GM21447 (cell line): ENCODE data around the gene BPIFA2.
"Not testable (repeated sequence)": the region's sequence is repeated elsewhere in the genome, so short reads cannot be mapped to it uniquely, and the experiment has no call there.

Source experiments
- ATAC-seq: cut with Tn5 transposase; IDR thresholded peaks from one replicate; pipeline ENCODE4 v1.9.1; 2021; ENCODE audit not compliant: unreplicated experiment

Gene BPIFA2, protein sequence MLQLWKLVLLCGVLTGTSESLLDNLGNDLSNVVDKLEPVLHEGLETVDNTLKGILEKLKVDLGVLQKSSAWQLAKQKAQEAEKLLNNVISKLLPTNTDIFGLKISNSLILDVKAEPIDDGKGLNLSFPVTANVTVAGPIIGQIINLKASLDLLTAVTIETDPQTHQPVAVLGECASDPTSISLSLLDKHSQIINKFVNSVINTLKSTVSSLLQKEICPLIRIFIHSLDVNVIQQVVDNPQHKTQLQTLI

DNA sequence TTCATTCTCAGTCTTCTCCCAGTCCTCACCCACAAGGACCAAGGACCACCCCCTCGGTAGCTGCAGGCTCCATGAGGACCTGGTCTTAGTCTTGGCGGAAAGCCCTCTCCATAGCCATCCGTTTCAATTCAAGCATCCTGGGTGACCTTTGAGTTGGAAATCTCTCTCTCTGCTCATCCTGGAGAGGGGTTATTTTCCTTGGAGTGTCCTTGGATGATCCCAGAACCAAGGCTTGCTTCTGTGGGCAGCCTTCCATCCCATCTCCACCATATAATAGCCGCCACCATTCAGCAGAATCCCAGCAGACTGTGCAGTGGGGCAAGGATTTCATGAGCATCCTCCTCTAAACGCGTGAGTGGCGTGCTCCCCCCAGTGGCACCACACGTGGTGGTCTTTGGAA lies at the start of gene BPIFA2:
Gene BPIFA2, plus strand, starts transcription at position 301 of the 400 bp plus-strand sequence. CDS start 987 bp downstream, outside the sequence.
- no peak for ATAC-seq

GRCh38 chr20:33119725-33120720 lies 47.9 kb upstream of the BPIFA2 start:
- ATAC-seq, result no peak

DNA sequence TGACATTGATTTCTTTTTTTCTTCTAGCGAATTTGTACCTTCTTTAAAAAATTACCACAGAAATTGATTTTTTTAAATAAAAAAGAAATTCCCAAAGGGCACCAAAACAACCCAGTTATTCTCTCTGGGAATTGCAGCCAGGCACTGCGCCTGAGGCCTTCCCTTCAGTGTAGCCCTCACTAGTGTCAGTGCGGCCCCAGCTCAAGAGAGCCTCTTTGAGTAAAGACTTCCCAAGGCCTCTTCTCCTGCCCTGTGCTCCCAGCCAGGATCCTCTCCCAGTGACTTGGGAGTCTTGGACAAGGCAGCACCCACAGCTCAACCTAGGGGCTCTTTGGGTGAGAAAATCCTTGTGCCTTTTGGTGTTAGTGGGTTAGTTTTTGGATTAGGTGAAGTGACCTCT lies 47.0 kb upstream of the BPIFA2 start:
- no peak for ATAC-seq

- ATAC-seq, result not testable (repeated sequence)
Observed at GRCh38 chr20:33122297-33122696, 45.7 kb upstream of the BPIFA2 start.

DNA sequence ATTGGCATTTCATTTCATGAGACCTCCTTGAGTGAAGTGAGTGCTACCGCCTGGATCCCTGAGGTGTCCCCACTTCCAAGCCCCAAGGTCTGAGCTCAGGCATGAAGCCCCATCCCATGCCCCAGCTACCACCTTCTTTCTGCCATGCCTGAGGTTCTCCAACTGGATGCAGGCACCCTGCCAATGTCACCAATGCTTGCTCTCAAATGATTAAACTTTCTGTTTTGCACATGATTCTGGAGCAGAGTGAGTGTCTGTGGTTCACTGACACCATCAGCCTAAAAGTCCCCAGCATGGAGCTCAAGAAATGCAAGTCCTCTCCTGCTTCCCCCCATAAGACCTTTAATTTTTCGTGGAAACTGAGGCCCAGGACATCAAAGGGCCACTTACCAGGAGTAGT lies 43.7 kb upstream of the BPIFA2 start:
- no peak for ATAC-seq

DNA sequence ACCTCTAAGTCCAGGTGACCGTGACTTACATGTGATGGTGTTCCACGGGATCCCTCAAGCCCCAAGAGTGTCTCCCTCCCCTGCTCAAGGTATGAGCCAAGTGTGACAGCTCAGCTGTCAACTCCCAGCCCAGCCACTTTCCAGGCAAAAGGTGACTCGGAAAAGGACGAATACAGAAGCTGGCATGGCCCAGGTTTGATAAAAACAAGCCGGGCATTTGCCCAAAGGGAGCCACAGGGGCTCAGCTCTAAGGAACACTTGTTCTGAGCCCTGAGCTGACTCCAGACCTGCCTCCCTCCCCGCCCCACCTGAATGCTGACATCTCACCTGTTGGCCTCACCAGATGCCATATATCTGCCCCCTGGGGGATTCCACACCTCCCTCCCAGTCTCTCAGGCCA lies 43.0 kb upstream of the BPIFA2 start:
- no peak for ATAC-seq

DNA sequence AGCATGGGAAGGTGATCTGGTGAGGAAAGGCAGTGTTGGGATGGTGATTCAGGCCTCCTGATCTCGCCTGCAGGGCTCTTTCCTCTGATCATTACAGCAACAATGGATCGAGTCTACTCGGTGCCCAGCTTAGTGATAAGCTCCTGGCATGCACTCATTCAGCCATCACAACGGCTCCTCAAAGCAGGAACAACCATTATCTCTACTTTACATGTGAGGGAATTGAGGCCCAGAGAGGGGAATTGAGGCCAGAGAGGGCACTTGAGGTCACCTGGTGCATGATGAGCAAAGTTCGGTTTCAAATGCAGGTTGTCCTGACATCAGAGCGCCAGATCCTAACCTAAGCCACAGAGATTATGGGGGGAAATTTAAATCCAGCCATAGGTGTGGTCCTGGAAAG lies 42.0 kb upstream of the BPIFA2 start:
- ATAC-seq, result no peak

- ATAC-seq, result no peak
Observed at GRCh38 chr20:33127422-33128097, 40.4 kb upstream of the BPIFA2 start.

GRCh38 chr20:33130568-33131061 lies 37.3 kb upstream of the BPIFA2 start:
- no peak for ATAC-seq

- ATAC-seq, result no peak
Observed at GRCh38 chr20:33131949-33132473, 35.9 kb upstream of the BPIFA2 start.

DNA sequence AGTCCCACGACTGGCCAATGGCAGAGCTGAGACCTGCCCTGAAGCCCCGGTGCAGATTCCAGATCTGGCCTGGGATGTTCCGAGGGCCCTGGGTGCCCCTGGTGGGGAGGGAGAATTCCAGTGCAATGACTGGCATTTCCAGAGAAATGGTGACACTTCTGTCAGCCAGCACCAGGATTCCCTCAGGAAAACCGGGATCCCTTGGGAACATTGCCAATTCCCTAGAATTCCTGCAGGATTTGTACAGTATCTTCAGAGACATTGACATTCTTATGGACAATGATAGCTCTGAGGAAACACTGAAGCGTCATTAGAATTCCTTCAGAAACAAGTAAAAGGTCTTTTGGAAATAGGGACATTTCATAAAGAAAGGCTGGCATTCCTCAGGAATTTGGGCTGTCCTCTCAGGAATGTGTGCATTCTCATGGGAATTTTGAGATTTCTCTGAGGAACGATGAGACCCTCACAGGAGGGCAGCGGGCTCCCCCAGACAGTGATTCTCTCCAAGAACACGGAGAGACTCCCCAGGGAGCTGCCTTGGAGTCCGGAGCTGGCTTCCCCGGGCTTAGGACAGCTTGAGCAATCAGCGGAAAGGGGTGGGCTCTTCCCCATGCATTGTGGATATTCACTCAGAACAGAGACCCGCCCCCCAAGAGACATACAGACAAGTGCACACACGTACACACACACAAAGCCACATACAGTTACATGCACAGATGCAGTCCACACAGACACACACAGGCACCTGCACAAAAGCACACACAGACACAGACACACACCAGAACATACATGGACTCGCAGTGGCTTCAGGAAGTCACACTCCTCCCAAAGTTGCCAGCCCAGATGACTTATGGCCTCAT lies 35.2 kb upstream of the BPIFA2 start:
- ATAC-seq, result no peak

DNA sequence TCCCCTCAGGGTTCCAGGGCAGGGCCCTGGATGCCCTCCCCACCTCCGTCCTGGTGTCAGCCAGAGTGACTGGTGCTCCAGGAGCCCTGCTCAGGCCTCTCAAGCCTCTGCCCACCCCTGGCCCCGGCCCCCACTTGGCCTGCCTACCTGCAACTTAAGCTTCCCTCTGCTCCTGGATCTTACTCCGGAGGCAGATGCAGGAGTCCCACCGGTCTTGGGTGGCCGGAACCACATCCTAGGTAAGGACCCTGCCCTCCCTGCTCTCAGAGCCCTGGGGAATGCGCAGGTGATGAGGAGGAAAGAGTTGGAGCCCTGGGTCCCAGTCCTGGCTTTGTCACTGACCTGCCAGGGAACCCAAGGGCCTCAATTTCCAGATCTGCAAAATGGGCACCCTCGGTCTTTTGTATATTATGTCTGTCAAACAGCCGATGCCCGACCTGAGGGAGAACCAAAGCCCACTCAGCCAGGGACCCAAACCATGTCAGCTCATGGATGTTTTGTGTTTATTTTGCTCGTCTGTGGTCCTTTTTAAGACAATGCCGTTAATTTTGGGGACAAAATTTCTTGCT lies 34.5 kb upstream of the BPIFA2 start:
- no peak for ATAC-seq

DNA sequence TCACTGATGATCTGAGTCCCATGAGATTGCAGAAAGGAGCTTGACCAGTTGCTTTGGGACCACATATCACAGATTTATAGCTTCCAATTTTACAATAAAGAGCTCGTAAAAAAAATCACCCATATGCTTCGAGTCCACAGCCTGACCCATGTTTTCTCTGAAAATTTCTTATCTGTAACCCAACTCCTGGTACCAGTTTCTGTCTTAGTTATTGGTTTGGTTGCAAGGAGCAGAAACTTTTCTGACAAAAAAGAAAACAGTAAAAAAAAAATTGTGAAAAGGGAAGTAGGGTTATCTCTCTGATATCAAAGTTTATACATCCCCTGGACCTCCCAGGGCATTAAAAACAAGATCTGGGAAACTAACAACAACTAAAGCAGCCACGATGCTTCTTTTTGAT lies 30.8 kb upstream of the BPIFA2 start:
- no peak for ATAC-seq

GRCh38 chr20:33139467-33139866 lies 28.5 kb upstream of the BPIFA2 start:
- no peak for ATAC-seq

GRCh38 chr20:33145521-33145920 lies 22.4 kb upstream of the BPIFA2 start:
- ATAC-seq, result no peak

DNA sequence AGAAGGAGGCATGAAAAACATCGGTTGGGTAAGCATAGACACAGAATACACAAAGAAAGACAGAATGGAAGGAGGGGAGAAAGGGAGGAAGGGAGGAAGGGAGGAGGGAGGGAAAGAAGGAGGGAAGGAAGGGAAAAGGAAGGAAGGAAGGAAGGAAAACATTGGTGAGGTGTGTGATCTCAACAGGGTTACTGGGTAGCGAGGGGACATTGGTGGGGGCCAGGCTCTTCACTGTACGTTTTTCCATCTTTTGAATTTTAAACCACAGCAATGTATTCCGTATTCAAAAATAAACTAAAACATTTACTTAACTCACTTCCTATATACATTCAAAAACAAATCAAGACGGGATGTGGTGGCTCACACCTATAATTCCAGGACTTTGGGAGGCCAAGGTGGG lies 20.7 kb upstream of the BPIFA2 start:
- ATAC-seq, result no peak

DNA sequence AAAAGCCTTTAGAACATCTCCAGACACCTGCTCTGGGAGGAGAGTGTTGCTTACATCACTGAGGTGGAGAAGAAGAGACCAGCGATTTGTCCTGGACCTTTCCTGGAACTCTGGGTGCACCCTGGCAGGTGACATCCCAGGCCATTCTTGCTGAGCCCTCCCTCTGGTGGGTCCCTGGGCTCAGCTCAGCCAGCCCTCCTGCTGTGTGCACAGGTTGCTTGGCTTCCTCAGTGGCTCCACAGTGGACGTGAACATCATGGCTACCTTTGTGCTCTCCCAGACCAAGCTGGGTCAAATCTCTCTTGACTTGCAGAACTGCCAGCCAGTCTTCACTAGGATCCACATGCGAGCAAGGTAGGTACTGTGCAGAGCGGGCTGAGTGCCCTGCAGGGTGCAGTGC lies 19.9 kb upstream of the BPIFA2 start:
- no peak for ATAC-seq

- ATAC-seq, result no peak
Observed at GRCh38 chr20:33154252-33154651, 13.7 kb upstream of the BPIFA2 start.

GRCh38 chr20:33158637-33159385 lies 9.1 kb upstream of the BPIFA2 start:
- no peak for ATAC-seq
